ENCODE measurements around the gene NR2F1-AS1. TPM values are rescaled to one million over a fixed set of nuclear protein-coding genes. Genes with fewer than 3 reads are reported as not detected.

NR2F1-AS1 gene
- total RNA-seq, 1 experiment from 2014 or later = not detected

DNA sequence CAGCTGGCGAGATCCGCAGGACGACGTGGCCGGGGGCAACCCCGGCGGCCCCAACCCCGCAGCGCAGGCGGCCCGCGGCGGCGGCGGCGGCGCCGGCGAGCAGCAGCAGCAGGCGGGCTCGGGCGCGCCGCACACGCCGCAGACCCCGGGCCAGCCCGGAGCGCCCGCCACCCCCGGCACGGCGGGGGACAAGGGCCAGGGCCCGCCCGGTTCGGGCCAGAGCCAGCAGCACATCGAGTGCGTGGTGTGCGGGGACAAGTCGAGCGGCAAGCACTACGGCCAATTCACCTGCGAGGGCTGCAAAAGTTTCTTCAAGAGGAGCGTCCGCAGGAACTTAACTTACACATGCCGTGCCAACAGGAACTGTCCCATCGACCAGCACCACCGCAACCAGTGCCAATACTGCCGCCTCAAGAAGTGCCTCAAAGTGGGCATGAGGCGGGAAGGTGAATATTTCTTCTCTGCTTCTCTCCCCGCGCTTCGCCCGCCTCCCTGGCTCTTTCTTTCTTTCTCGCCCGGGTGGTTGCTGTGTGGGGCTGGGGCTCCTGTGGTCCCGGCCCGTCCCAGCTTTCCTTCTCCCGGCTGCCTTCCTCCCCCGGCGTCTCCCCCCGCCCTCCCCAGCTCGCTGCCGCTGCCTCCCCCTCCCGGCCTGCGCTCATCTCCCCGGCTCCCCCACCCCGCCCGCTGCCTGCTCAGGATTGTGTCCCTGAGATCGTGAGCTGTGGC lies 4.2 kb upstream of the NR2F1-AS1 start:
- H3K9me3 ChIP-seq = no peaks in the 10 kb centered on the region
- peak overlapping the region; percentile 73 for H3K4me3 Mint-ChIP-seq (ENCODE audit: unreplicated experiment)
- POLR2A ChIA-PET = no interaction called here
- H3K27me3 ChIP-seq (replicated peaks; ENCODE audit: control insufficient read depth, insufficient read depth, low read length) = 0 out of 2 replicates have a peak, but pooled peaks cover 1% of the 10 kb centered on the region
- H3K4me1 Mint-ChIP-seq (ENCODE audit: low read depth, unreplicated experiment) = peaks cover 12% of the 10 kb centered on the region
- H3K4me3 ChIP-seq (ENCODE audit: low read depth, low read length) = peak overlapping the region; percentile 31
- intact Hi-C loops (cut with micrococcal nuclease; ENCODE audit: unreplicated experiment) = loop anchor here (10.0 kb wide), 1 partner anchor 730 kb away; no protein-coding TSS in a partner anchor
- H3K27me3 Mint-ChIP-seq (ENCODE audit: insufficient read depth, unreplicated experiment) = peaks cover 14% of the 10 kb centered on the region
- TF ChIP-seq, protein P1, sequence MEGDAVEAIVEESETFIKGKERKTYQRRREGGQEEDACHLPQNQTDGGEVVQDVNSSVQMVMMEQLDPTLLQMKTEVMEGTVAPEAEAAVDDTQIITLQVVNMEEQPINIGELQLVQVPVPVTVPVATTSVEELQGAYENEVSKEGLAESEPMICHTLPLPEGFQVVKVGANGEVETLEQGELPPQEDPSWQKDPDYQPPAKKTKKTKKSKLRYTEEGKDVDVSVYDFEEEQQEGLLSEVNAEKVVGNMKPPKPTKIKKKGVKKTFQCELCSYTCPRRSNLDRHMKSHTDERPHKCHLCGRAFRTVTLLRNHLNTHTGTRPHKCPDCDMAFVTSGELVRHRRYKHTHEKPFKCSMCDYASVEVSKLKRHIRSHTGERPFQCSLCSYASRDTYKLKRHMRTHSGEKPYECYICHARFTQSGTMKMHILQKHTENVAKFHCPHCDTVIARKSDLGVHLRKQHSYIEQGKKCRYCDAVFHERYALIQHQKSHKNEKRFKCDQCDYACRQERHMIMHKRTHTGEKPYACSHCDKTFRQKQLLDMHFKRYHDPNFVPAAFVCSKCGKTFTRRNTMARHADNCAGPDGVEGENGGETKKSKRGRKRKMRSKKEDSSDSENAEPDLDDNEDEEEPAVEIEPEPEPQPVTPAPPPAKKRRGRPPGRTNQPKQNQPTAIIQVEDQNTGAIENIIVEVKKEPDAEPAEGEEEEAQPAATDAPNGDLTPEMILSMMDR (IDR thresholded peaks at IDR 0.05; ENCODE audit: insufficient read depth in 1 of 2, low read depth in 1 of 2, low read length in 1 of 2, severe bottlenecking in 1 of 2, unreplicated experiment in 1 of 2) = no peak
- CTCF ChIA-PET = no interaction called here
- H3K4me1 ChIP-seq = no peaks in the 10 kb centered on the region
- no peaks in the 10 kb centered on the region for H3K36me3 Mint-ChIP-seq (ENCODE audit: insufficient read depth, unreplicated experiment)
- no TSS peak for BruUV-seq (replicated peaks)
- H3K27ac Mint-ChIP-seq (ENCODE audit: unreplicated experiment) = no peak overlapping the region
- no peaks in the 10 kb centered on the region for H3K9me3 Mint-ChIP-seq (ENCODE audit: unreplicated experiment)
- DNase-seq = peak in 1 of 2 experiments; percentile 26
- H3K36me3 ChIP-seq (ENCODE audit: control insufficient read depth, insufficient read depth, low read length) = no peaks in the 10 kb centered on the region

DNA sequence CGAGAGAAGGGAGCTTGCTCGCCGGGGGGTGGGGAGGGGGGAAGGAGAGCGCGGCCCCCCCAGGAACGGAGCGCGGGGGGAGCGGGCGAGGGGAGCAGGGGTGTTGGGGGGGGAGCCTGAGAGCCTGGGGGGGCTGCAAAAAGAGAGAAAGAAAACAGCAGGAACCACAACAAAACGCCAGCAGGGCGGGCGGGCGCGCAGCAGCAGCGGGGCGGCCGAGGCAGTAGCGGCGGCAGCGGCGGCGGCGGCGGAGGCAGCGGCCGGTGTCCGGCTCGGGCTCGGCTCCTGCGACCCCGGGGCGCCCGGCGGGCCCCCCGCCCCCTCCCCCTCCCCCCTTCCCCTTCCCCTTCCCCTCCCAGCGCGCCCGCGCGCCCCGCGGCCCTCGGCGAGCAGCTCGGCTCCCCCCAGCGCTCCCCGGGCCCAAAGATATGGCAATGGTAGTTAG lies 3.6 kb upstream of the NR2F1-AS1 start:
- no peak overlapping the region for H3K27ac Mint-ChIP-seq (ENCODE audit: unreplicated experiment)
- ChIA-PET POLR2A (no interaction called here), CTCF (no interaction called here)
- H3K36me3 Mint-ChIP-seq (ENCODE audit: insufficient read depth, unreplicated experiment) = no peaks in the 10 kb centered on the region
- DNase-seq = no peak
- Histone ChIP-seq H3K36me3 (ENCODE audit: control insufficient read depth, insufficient read depth, low read length) (no peaks in the 10 kb centered on the region), H3K4me3 (ENCODE audit: low read depth, low read length) (peak overlapping the region; percentile 31), H3K27me3 (replicated peaks; ENCODE audit: control insufficient read depth, insufficient read depth, low read length) (0 out of 2 replicates have a peak, but pooled peaks cover 1% of the 10 kb centered on the region), H3K9me3 (no peaks in the 10 kb centered on the region), H3K4me1 (no peaks in the 10 kb centered on the region)
- H3K4me3 Mint-ChIP-seq (ENCODE audit: unreplicated experiment) = no peak overlapping the region
- peaks cover 13% of the 10 kb centered on the region for H3K4me1 Mint-ChIP-seq (ENCODE audit: low read depth, unreplicated experiment)
- BruUV-seq (replicated peaks) = no TSS peak
- no peaks in the 10 kb centered on the region for H3K9me3 Mint-ChIP-seq (ENCODE audit: unreplicated experiment)
- H3K27me3 Mint-ChIP-seq (ENCODE audit: insufficient read depth, unreplicated experiment) = peaks cover 14% of the 10 kb centered on the region
- TF ChIP-seq, protein P1 (IDR thresholded peaks at IDR 0.05; ENCODE audit: insufficient read depth in 1 of 2, low read depth in 1 of 2, low read length in 1 of 2, severe bottlenecking in 1 of 2, unreplicated experiment in 1 of 2) = no peak
- intact Hi-C loops (cut with micrococcal nuclease; ENCODE audit: unreplicated experiment) = loop anchor here (5.0 to 10.0 kb wide), 2 partner anchors 98 to 730 kb away; no protein-coding TSS in a partner anchor

DNA sequence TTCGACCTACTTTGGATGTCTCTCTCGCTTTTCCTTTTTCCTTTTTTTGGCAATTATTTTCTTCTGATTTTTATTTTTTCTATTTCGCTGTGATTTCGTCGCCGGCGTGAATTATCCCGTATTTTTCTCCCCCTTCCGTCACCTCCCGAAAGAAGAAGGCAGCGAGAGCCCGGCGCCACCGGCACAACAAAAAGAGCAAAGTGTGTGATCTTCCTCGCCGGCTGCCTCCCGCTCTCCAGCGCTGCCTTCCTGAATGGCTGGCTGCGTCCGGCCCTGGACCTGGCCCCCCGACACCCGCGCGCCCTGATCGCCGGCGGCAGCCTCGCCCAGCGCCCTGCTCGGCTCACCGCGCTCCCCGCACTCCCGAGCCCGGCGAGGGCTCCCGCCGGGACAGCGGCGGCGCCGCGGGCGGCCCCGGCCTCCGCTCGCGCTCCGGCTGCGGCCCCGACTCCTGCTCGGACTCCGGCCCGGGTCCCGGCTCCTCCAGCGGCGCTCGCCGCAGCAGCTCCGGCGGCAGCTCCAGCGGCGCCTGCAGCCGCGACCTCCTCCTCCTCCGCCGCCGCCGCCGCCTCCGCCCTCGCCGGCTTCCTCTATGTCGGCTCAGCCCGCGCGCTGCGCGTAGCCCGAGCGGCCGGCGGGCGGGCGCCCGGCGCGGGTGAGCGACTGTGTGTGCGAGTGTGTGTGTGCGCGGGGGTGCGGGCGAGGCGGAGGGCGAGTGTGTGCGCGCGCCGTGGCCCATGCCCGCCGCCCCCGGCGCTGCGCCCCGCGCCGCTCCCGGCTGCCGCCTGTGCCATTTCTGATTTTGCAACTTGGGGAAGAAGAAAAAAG lies 3.0 kb upstream of the NR2F1-AS1 start:
- Histone ChIP-seq H3K27me3 (replicated peaks; ENCODE audit: control insufficient read depth, insufficient read depth, low read length) (0 out of 2 replicates have a peak, but pooled peaks cover 1% of the 10 kb centered on the region), H3K4me3 (ENCODE audit: low read depth, low read length) (peak overlapping the region; percentile 31), H3K4me1 (no peaks in the 10 kb centered on the region), H3K36me3 (ENCODE audit: control insufficient read depth, insufficient read depth, low read length) (no peaks in the 10 kb centered on the region), H3K9me3 (no peaks in the 10 kb centered on the region)
- Mint-ChIP-seq H3K9me3 (ENCODE audit: unreplicated experiment) (no peaks in the 10 kb centered on the region), H3K4me3 (ENCODE audit: unreplicated experiment) (no peak overlapping the region), H3K4me1 (ENCODE audit: low read depth, unreplicated experiment) (peaks cover 13% of the 10 kb centered on the region), H3K27ac (ENCODE audit: unreplicated experiment) (no peak overlapping the region), H3K27me3 (ENCODE audit: insufficient read depth, unreplicated experiment) (peaks cover 14% of the 10 kb centered on the region), H3K36me3 (ENCODE audit: insufficient read depth, unreplicated experiment) (no peaks in the 10 kb centered on the region)
- TF ChIP-seq, protein P1 (IDR thresholded peaks at IDR 0.05; ENCODE audit: insufficient read depth in 1 of 2, low read depth in 1 of 2, low read length in 1 of 2, severe bottlenecking in 1 of 2, unreplicated experiment in 1 of 2) = no peak
- no TSS peak for BruUV-seq (replicated peaks)
- POLR2A ChIA-PET = no interaction called here
- intact Hi-C loops (cut with micrococcal nuclease; ENCODE audit: unreplicated experiment) = loop anchor here (1.0 to 10.0 kb wide), 5 partner anchors 23 to 731 kb away; no protein-coding TSS in a partner anchor
- peak in 1 of 2 experiments; percentile 58 for DNase-seq
- CTCF ChIA-PET = no interaction called here

All from Caco-2 (cell line).